Left ventricle myocardium inferior (tissue), 1 donor: Measurements from ENCODE around the gene C2orf92. TPM values are rescaled to one million over a fixed set of nuclear protein-coding genes. Genes with fewer than 3 reads are reported as not detected.

Source experiments
- DNase-seq: peaks from one replicate; pipeline ENCODE4 v3.0.0-alpha.2; 2020
- H3K27ac ChIP-seq: fragments of 200-600 bp; replicated peaks from 2 replicates; pipeline ENCODE4 v1.8.0; 2021
- H3K27me3 ChIP-seq: fragments of 200-600 bp; 2 replicates; pipeline ENCODE4 v1.8.0; 2021; ENCODE audit warnings: low read depth
- H3K36me3 ChIP-seq: fragments of 200-600 bp; 2 replicates; pipeline ENCODE4 v1.8.0; 2021
- H3K4me1 ChIP-seq: fragments of 200-600 bp; 2 replicates; pipeline ENCODE4 v1.8.0; 2021
- H3K4me3 ChIP-seq: fragments of 200-600 bp; 2 replicates; pipeline ENCODE4 v1.8.0; 2021; ENCODE audit warnings: mild to moderate bottlenecking, moderate library complexity
- H3K9me3 ChIP-seq: fragments of 200-600 bp; replicated peaks from 2 replicates; pipeline ENCODE4 v1.8.0; 2021
- intact Hi-C: fragments of 100-400 bp; cut with micrococcal nuclease; formaldehyde crosslinking; loops from one replicate; pipeline ENCODE4 v1.11.0; 2022
- total RNA-seq: library from RNA; stranded (reverse); fragmentation: NEBNext Ultra II Directional; extraction: Animal tissue kit (Norgen Biotek cat#: 25700); gene quantifications from one replicate; pipeline ENCODE4 v1.2.1, GENCODE V29; 2021
- TF ChIP-seq, protein P1 (sequence below): fragments of 200-600 bp; IDR thresholded peaks from 2 replicates; pipeline ENCODE4 v1.8.0; 2021; ENCODE audit warnings: antibody characterized with exemption, mild to moderate bottlenecking, borderline replicate concordance
- donor health status: DM: no; HTN: yes; CAD: no; lungs with severe emphysema.

C2orf92 gene
- total RNA-seq, 1 donor from 2014 or later: 1.8 TPM

GRCh38 chr2:97724073-97724410 is 54.5 kb downstream of the C2orf92 start:
- Histone ChIP-seq H3K9me3 (no peaks in the 10 kb centered on the region), H3K4me3 (no peak overlapping the region), H3K36me3 (no peaks in the 10 kb centered on the region), H3K27me3 (peaks cover 6% of the 10 kb centered on the region), H3K4me1 (peaks cover 37% of the 10 kb centered on the region), H3K27ac (no peak overlapping the region)
- intact Hi-C loops: no loop called here
- DNase-seq: no peak
- TF ChIP-seq, protein P1, sequence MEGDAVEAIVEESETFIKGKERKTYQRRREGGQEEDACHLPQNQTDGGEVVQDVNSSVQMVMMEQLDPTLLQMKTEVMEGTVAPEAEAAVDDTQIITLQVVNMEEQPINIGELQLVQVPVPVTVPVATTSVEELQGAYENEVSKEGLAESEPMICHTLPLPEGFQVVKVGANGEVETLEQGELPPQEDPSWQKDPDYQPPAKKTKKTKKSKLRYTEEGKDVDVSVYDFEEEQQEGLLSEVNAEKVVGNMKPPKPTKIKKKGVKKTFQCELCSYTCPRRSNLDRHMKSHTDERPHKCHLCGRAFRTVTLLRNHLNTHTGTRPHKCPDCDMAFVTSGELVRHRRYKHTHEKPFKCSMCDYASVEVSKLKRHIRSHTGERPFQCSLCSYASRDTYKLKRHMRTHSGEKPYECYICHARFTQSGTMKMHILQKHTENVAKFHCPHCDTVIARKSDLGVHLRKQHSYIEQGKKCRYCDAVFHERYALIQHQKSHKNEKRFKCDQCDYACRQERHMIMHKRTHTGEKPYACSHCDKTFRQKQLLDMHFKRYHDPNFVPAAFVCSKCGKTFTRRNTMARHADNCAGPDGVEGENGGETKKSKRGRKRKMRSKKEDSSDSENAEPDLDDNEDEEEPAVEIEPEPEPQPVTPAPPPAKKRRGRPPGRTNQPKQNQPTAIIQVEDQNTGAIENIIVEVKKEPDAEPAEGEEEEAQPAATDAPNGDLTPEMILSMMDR: no peak

- H3K4me1 ChIP-seq: peaks cover 37% of the 10 kb centered on the region
- TF ChIP-seq, protein P1: no peak
- H3K27me3 ChIP-seq: peaks cover 6% of the 10 kb centered on the region
- no peaks in the 10 kb centered on the region for H3K9me3 ChIP-seq
- no peak for DNase-seq
- intact Hi-C loops: no loop called here
- no peak overlapping the region for H3K4me3 ChIP-seq
- H3K36me3 ChIP-seq: no peaks in the 10 kb centered on the region
- H3K27ac ChIP-seq: no peak overlapping the region
These were observed 55.0 kb downstream of the C2orf92 start for GRCh38 chr2:97724501-97724900.

DNA sequence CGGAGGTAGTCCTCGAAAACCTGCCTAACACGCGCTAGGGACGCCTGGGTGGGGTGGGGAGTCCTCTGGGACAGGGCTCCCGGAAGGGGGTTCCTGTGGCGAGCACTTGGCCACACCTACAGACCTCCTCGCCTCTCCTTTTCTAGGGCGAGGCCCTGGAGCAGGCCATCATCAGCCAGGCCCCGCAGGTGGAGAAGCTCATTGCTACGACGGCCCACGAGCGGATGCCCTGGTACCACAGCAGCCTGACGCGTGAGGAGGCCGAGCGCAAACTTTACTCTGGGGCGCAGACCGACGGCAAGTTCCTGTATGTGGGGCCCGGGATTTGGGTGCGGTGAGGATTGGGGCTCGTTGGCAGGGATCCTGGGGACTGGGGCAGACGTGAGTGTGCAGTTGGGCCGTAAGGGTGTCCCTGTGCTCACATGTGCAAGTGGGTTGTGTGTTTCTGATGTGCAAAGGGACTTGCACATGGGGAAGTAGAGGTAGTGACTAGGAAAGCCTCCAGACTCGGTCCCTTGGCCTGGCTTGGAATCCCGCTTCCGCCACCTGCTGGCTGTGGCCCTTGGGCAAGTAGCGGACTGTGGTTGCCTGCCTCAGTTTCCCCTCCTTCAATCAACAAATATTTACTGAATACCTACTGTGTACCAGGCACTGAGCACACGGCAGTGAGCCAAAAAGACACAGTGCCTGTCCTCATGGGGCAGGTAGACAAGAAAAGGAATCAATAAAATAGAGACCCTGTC is 55.6 kb downstream of the C2orf92 start:
- no peak for DNase-seq
- H3K9me3 ChIP-seq: peaks cover 5% of the 10 kb centered on the region
- TF ChIP-seq, protein P1: no peak
- H3K36me3 ChIP-seq: no peaks in the 10 kb centered on the region
- intact Hi-C loops: no loop called here
- H3K27ac ChIP-seq: peak overlapping the region; percentile 66
- peaks cover 37% of the 10 kb centered on the region for H3K4me1 ChIP-seq
- H3K4me3 ChIP-seq: no peak overlapping the region
- peaks cover 6% of the 10 kb centered on the region for H3K27me3 ChIP-seq

- Histone ChIP-seq H3K4me3 (no peak overlapping the region), H3K27me3 (peaks cover 6% of the 10 kb centered on the region), H3K9me3 (peaks cover 14% of the 10 kb centered on the region), H3K27ac (peak overlapping the region; percentile 66), H3K36me3 (no peaks in the 10 kb centered on the region), H3K4me1 (peaks cover 37% of the 10 kb centered on the region)
- DNase-seq: peak; percentile 54
- intact Hi-C loops: no loop called here
- TF ChIP-seq, protein P1: no peak
These were observed 57.0 kb downstream of the C2orf92 start for GRCh38 chr2:97726261-97727064.

GRCh38 chr2:97727296-97727695 is 57.8 kb downstream of the C2orf92 start:
- peak overlapping the region; percentile 66 for H3K27ac ChIP-seq
- intact Hi-C loops: no loop called here

More at GRCh38 chr2:97727296-97727695, 57.8 kb downstream of the C2orf92 start:
- TF ChIP-seq, protein P1: no peak
- peaks cover 6% of the 10 kb centered on the region for H3K27me3 ChIP-seq
- H3K36me3 ChIP-seq: no peaks in the 10 kb centered on the region
- H3K9me3 ChIP-seq: peaks cover 14% of the 10 kb centered on the region
- H3K4me1 ChIP-seq: peaks cover 37% of the 10 kb centered on the region
- DNase-seq: no peak
- H3K4me3 ChIP-seq: no peak overlapping the region
